ENCODE data around the gene DNAH10.

DNAH10 gene

GRCh38 chr12:123940627-123940966 is 178.5 kb downstream of the DNAH10 start:
- no peak for TF ChIP-seq CTCF (IDR thresholded peaks at IDR 0.05; ENCODE audit: low read depth, low read length, missing control alignments)
- no peak overlapping the region for H3K4me3 ChIP-seq (ENCODE audit: low read depth, low read length)
- no peak for DNase-seq (ENCODE audit: low read depth)

- TF ChIP-seq CTCF (IDR thresholded peaks at IDR 0.05; ENCODE audit: low read depth, low read length, missing control alignments): no peak
- no peak for DNase-seq (ENCODE audit: low read depth)
- no peak overlapping the region for H3K4me3 ChIP-seq (ENCODE audit: low read depth, low read length)
These were observed 178.9 kb downstream of the DNAH10 start for GRCh38 chr12:123941000-123941399.

DNA sequence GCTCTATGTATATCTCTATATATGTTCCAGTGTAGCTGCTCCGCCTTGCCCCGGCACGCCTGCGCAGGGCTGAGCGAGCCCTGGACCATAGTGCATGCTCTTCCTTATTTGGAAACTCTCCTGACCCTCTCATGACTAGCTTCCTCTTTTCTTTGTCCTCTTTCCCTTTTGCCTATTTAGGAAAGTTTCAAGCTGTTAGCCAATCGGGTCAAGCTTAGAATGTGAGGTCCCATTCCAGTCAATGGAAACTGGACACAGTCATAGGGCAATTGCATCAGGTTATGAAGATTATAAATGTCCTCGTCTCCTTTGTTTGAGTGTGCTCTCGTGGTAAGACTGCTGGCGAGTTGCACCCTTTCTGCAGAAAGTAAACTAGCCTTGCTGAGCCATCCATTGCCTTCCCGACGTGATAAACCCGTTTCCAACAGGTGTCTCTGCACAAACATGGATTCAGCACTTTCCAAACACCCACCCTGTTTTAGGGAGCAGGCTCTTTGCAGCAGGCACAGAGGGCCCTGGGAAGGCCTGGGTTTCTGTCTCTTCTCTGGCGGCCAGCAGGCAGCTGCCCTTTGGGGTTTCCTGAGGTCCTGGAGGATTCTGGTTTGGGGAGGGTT is 179.6 kb downstream of the DNAH10 start:
- TF ChIP-seq CTCF (IDR thresholded peaks at IDR 0.05; ENCODE audit: low read depth, low read length, missing control alignments): no peak
- DNase-seq (ENCODE audit: low read depth): no peak
- no peak overlapping the region for H3K4me3 ChIP-seq (ENCODE audit: low read depth, low read length)

DNA sequence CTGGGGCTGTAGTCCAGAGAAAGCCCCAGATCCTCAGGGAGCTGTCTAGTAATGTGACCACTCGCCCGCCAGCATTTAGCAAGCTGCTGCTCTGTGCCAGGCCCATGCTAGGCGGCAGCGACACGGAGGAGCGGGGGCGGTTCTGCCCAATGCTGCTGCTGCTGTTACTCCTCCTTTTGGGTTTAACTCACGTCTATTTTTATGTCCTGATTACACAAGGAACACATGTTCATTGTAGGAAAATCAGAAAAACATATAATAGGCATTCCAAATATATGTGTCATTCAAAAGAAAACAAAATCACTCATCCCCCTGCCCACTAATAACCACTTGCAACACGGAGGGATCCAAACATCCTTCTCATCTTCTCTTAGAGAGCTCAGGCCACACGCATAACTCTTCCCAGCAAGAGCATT is 180.1 kb downstream of the DNAH10 start:
- no peak for DNase-seq (ENCODE audit: low read depth)
- no peak overlapping the region for H3K4me3 ChIP-seq (ENCODE audit: low read depth, low read length)
- TF ChIP-seq CTCF (IDR thresholded peaks at IDR 0.05; ENCODE audit: low read depth, low read length, missing control alignments): no peak

- TF ChIP-seq CTCF (IDR thresholded peaks at IDR 0.05; ENCODE audit: low read depth, low read length, missing control alignments): no peak
- H3K4me3 ChIP-seq (ENCODE audit: low read depth, low read length): no peak overlapping the region
- DNase-seq (ENCODE audit: low read depth): no peak
These were observed 181.0 kb downstream of the DNAH10 start for GRCh38 chr12:123942911-123943648.

- no peak overlapping the region for H3K4me3 ChIP-seq (ENCODE audit: low read depth, low read length)
- TF ChIP-seq CTCF (IDR thresholded peaks at IDR 0.05; ENCODE audit: low read depth, low read length, missing control alignments): no peak
- no peak for DNase-seq (ENCODE audit: low read depth)
These were observed 181.7 kb downstream of the DNAH10 start for GRCh38 chr12:123943816-123944215.

GRCh38 chr12:123944696-123945095 is 182.6 kb downstream of the DNAH10 start:
- TF ChIP-seq CTCF (IDR thresholded peaks at IDR 0.05; ENCODE audit: low read depth, low read length, missing control alignments): no peak
- no peak overlapping the region for H3K4me3 ChIP-seq (ENCODE audit: low read depth, low read length)
- DNase-seq (ENCODE audit: low read depth): no peak

Data from GM12864 (cell line).